HL-60/S4 treated with phorbol 12-myristate 13-acetate at 8.2 ng/mL for 4 days and 3 days (cell line): Measurements from ENCODE around the gene C12orf57.

Experiments used
- in situ Hi-C: fragments of 300-500 bp; cut with MboI; formaldehyde crosslinking; loops from 2 replicates; pipeline ENCODE4 v1.15.0; 2022; ENCODE audit warnings: low sequenced_read_pairs

The C12orf57 gene

DNA sequence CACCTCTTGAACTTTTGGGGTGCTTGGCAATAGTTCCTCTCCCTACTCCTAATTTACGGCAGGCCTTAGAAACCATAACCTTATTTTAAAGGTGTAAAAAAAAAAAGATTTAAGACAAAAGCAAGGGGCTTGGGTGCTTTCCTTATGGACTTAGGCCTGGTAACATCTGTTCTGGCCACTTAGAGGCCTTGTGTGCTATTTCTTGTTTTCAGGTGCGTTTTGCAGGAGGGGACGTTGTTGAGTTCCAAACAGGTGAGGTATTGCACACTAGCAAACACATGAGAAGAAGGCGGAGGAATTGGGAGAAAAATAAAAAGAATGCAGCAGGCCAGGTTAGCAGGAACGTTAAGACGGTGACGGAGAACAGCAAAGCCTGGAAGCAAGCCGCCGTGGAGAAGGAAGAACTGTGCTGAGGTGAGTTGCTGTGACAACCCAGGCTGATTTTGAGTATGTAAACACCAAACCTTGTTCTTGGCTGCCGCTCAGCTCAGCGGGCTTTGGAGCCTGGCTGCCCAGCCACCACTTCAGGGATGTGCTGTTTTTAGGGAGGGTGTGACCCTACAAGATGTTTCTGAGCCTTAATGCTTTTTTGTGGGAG is 44.2 kb downstream of the C12orf57 start:
- in situ Hi-C loops, result no loop called here
